SK-N-MC (cell line): ENCODE results near the gene ZC3H10.

Experiments used
- EZH2 ChIP-seq: fragments of 200-600 bp; sonication (generic); IDR thresholded peaks from one replicate; pipeline ENCODE4 v1.6.1; 2017; ENCODE audit warnings: antibody characterized with exemption
- FOXP2 ChIP-seq: optimal IDR thresholded peaks from 2 replicates; pipeline ENCODE3; 2011; ENCODE audit warnings: mild to moderate bottlenecking, moderate library complexity; ENCODE audit not compliant: insufficient read depth; ENCODE audit errors: extremely low read length, control extremely low read depth
- POLR2AphosphoS5 ChIP-seq: IDR thresholded peaks from 2 replicates; pipeline ENCODE4 v1.6.1; 2012; ENCODE audit warnings: mild to moderate bottlenecking, low read depth, low read length, borderline replicate concordance

GRCh38 chr12:56154818-56155217, 36.8 kb downstream of the ZC3H10 start:
- TF ChIP-seq EZH2, result no peak
- no peak for TF ChIP-seq POLR2AphosphoS5
- no peak for TF ChIP-seq FOXP2
